Astrocyte of the cerebellum (primary cell): ENCODE results near the gene PLXDC2.

Experiments used
- DNase-seq: peaks from one replicate; pipeline ENCODE4 v3.0.0-alpha.2; 2011; ENCODE audit warnings: low read depth
- H3K4me3 ChIP-seq: 2 replicates; pipeline ENCODE4 v1.5.1; 2011; ENCODE audit warnings: mild to moderate bottlenecking, low read depth, low read length, moderate library complexity
- CTCF ChIP-seq: IDR thresholded peaks from 2 replicates; pipeline ENCODE4 v1.5.1; 2012; ENCODE audit warnings: low read length, low read depth, moderate library complexity, mild to moderate bottlenecking; ENCODE audit errors: missing control alignments
- in situ Hi-C: cut with HindIII; loops from 2 replicates; pipeline ENCODE4 v1.10.0; 2017; ENCODE audit warnings: low sequenced_read_pairs

PLXDC2 gene

GRCh38 chr10:19947215-19947614 is 131.0 kb downstream of the PLXDC2 start:
- in situ Hi-C loops: no loop called here
- DNase-seq: no peak
- H3K4me3 ChIP-seq: no peak overlapping the region
- TF ChIP-seq CTCF: no peak

- in situ Hi-C loops: no loop called here
- TF ChIP-seq CTCF: no peak
Observed at GRCh38 chr10:19947656-19948055, 131.4 kb downstream of the PLXDC2 start.

GRCh38 chr10:19952224-19953010 is 136.2 kb downstream of the PLXDC2 start:
- no peak for TF ChIP-seq CTCF
- no peak for DNase-seq
- no peak overlapping the region for H3K4me3 ChIP-seq
- in situ Hi-C loops: no loop called here

More at GRCh38 chr10:19947656-19948055, 131.4 kb downstream of the PLXDC2 start:
- no peak overlapping the region for H3K4me3 ChIP-seq
- DNase-seq: no peak

GRCh38 chr10:19954601-19955000 is 138.4 kb downstream of the PLXDC2 start:
- no peak for DNase-seq
- no peak for TF ChIP-seq CTCF
- no peak overlapping the region for H3K4me3 ChIP-seq
- in situ Hi-C loops: no loop called here

- in situ Hi-C loops: no loop called here
- DNase-seq: no peak
- H3K4me3 ChIP-seq: no peak overlapping the region
- no peak for TF ChIP-seq CTCF
Observed at GRCh38 chr10:19956516-19957032, 140.3 kb downstream of the PLXDC2 start.

GRCh38 chr10:19958787-19959186 is 142.6 kb downstream of the PLXDC2 start:
- TF ChIP-seq CTCF: no peak
- H3K4me3 ChIP-seq: no peak overlapping the region
- in situ Hi-C loops: no loop called here
- DNase-seq: no peak
